ENCODE data around the gene GPR141.

DNA sequence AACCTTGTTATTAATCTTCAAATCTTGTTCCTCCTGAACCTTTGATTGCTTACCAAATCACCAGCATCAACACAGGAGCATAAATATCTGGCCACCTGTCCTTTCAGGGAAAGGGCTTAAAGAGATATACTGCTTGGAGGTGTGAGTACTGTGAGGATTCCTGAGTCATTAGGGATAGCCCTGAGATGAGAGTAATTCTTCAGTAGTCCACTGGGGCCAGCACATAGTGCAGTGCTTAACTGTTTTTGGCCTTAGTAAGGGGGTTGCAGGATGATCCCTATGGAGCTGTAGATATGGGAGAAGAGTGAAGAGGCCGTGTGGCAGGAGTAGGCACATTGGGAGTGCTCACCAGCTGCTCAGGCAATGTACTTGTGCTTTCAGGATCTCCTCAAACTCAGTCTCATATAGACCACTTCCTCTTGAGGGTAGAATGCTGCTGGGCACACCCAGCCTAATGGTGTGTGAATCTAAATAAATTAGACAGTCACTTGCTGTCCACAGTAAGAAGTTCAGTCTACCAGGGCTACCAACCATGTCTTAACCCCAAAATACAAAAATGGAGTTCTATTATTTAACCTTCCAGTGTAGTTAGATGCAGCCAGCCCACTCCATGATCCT lies 26.5 kb upstream of the GPR141 start:
- TF ChIP-seq CEBPB (IDR thresholded peaks at IDR 0.05) (no peak), USF2 (IDR thresholded peaks at IDR 0.05) (no peak)
- TF ChIP-seq, protein P1, sequence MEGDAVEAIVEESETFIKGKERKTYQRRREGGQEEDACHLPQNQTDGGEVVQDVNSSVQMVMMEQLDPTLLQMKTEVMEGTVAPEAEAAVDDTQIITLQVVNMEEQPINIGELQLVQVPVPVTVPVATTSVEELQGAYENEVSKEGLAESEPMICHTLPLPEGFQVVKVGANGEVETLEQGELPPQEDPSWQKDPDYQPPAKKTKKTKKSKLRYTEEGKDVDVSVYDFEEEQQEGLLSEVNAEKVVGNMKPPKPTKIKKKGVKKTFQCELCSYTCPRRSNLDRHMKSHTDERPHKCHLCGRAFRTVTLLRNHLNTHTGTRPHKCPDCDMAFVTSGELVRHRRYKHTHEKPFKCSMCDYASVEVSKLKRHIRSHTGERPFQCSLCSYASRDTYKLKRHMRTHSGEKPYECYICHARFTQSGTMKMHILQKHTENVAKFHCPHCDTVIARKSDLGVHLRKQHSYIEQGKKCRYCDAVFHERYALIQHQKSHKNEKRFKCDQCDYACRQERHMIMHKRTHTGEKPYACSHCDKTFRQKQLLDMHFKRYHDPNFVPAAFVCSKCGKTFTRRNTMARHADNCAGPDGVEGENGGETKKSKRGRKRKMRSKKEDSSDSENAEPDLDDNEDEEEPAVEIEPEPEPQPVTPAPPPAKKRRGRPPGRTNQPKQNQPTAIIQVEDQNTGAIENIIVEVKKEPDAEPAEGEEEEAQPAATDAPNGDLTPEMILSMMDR (IDR thresholded peaks at IDR 0.05) = no peak
